GM13976 (cell line): Measurements from ENCODE around the gene CWC22.
"Not testable (repeated sequence)": the region's sequence is repeated elsewhere in the genome, so short reads cannot be mapped to it uniquely, and the experiment has no call there.

Source experiments
- DNase-seq: peaks from one replicate; pipeline ENCODE4 v3.0.0; 2012; ENCODE audit warnings: low spot score
- CTCF ChIP-seq: IDR thresholded peaks from 2 replicates; pipeline ENCODE4 v1.5.1; 2012; ENCODE audit warnings: borderline replicate concordance, mild to moderate bottlenecking; ENCODE audit not compliant: insufficient read depth; ENCODE audit errors: extremely low read depth, missing control alignments, control extremely low read depth
- in situ Hi-C: fragments of 300-500 bp; cut with MboI; formaldehyde crosslinking; loops from one replicate; pipeline ENCODE4 v1.12.0; 2022; ENCODE audit warnings: low sequenced_read_pairs, mixed read lengths, inconsistent platforms; ENCODE audit not compliant: unreplicated experiment

CWC22 gene

GRCh38 chr2:179981085-179981484, 26.0 kb downstream of the CWC22 start:
- in situ Hi-C loops = no loop called here
- no peak for DNase-seq
- no peak for TF ChIP-seq CTCF

GRCh38 chr2:179974761-179975160, 32.3 kb downstream of the CWC22 start:
- in situ Hi-C loops = no loop called here
- DNase-seq = no peak
- no peak for TF ChIP-seq CTCF

GRCh38 chr2:179966778-179967394, 40.2 kb downstream of the CWC22 start:
- in situ Hi-C loops = no loop called here
- TF ChIP-seq CTCF = no peak
- no peak for DNase-seq

- in situ Hi-C loops = no loop called here
- TF ChIP-seq CTCF = no peak
These were observed 41.5 kb downstream of the CWC22 start for GRCh38 chr2:179965291-179966258.

GRCh38 chr2:179963626-179964025, 43.5 kb downstream of the CWC22 start:
- in situ Hi-C loops = no loop called here
- no peak for TF ChIP-seq CTCF
- no peak for DNase-seq

More at GRCh38 chr2:179965291-179966258, 41.5 kb downstream of the CWC22 start:
- no peak for DNase-seq

GRCh38 chr2:179958251-179958650, 48.8 kb downstream of the CWC22 start:
- in situ Hi-C loops, DNase-seq: not testable (repeated sequence)

GRCh38 chr2:179954026-179954425, 53.1 kb downstream of the CWC22 start:
- in situ Hi-C loops = no loop called here
- TF ChIP-seq CTCF = no peak
- DNase-seq = no peak
